ENCODE measurements around the gene GPS1.

GPS1 gene

GRCh38 chr17:82042649-82043048 is 9.0 kb upstream of the GPS1 start:
- no peaks in the 10 kb centered on the region for H3K9me3 ChIP-seq (ENCODE audit: control insufficient read depth in 5 of 5, low read length in 5 of 5)
- no peak overlapping the region for H3K27ac ChIP-seq (ENCODE audit: low read depth, low read length)
- H3K27me3 ChIP-seq (ENCODE audit: control insufficient read depth in 5 of 5, insufficient read depth in 4 of 5, low read length in 5 of 5): no peaks in the 10 kb centered on the region
- H3K36me3 ChIP-seq (ENCODE audit: control insufficient read depth in 5 of 5, insufficient read depth in 5 of 5, low read length in 5 of 5): peaks cover 0 to 12% (median 8%) of the 10 kb centered on the region in 5 donors
- no peak overlapping the region for H3K9ac ChIP-seq (ENCODE audit: low read length in 5 of 5)
- H3K4me1 ChIP-seq (ENCODE audit: control insufficient read depth in 5 of 5, insufficient read depth in 5 of 5, low read length in 5 of 5): peaks cover 3 to 12% (median 4%) of the 10 kb centered on the region in 5 donors
- no peak overlapping the region for H3K4me3 ChIP-seq (ENCODE audit: low read depth in 1 of 5, low read length in 5 of 5)

DNA sequence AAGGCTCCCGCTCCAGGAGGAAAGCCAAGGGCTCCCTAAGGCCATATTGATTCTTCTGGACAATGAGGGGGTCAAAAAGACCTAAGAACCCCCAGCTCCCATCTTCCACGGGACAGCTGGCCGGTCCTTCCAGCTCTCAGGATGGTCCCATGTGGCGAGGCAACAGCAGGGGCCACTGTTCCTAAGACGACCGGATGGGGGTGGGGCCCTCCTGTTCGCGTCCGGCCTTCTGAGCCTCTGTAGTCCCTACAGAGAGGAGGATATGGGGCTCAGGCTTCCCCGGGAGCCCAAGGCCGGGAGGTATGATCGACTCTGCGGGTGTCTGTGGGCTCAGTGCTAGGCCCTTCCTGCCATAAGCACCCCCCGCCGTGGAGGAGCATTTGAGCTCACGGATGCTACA is 8.2 kb upstream of the GPS1 start:
- H3K27ac ChIP-seq (ENCODE audit: low read depth, low read length): no peak overlapping the region
- H3K4me1 ChIP-seq (ENCODE audit: control insufficient read depth in 5 of 5, insufficient read depth in 5 of 5, low read length in 5 of 5): peaks cover 0 to 8% (median 1%) of the 10 kb centered on the region in 5 donors
- no peaks in the 10 kb centered on the region for H3K27me3 ChIP-seq (ENCODE audit: control insufficient read depth in 5 of 5, insufficient read depth in 4 of 5, low read length in 5 of 5)
- no peaks in the 10 kb centered on the region for H3K9me3 ChIP-seq (ENCODE audit: control insufficient read depth in 5 of 5, low read length in 5 of 5)
- H3K4me3 ChIP-seq (ENCODE audit: low read depth in 1 of 5, low read length in 5 of 5): no peak overlapping the region
- H3K36me3 ChIP-seq (ENCODE audit: control insufficient read depth in 5 of 5, insufficient read depth in 5 of 5, low read length in 5 of 5): peaks cover 0 to 19% (median 17%) of the 10 kb centered on the region in 5 donors
- H3K9ac ChIP-seq (ENCODE audit: low read length in 5 of 5): no peak overlapping the region

- Histone ChIP-seq H3K27me3 (ENCODE audit: control insufficient read depth in 5 of 5, insufficient read depth in 4 of 5, low read length in 5 of 5) (no peaks in the 10 kb centered on the region), H3K9ac (ENCODE audit: low read length in 5 of 5) (no peak overlapping the region)
Measured at GRCh38 chr17:82045936-82046484, 5.7 kb upstream of the GPS1 start.

DNA sequence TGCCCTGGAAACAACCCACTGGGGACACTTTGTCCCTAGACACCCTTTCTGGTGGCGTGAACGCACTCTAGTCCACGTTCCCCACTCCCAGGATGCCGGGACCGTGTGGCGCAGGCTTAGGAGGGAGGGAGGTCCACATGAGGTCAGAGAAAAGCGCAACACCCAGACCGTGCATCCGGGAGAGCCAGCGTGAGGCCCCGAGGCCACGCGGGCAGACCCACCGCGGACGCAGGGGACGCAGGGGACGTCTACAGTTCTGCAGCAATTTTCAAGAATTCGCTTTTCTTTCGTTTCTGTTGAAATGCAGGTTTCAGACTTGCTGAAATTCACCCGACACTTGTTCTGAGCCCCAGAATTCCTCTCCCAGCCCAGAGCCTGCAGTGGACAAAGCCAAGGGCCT is 4.8 kb upstream of the GPS1 start:
- H3K4me3 ChIP-seq (ENCODE audit: low read depth in 1 of 5, low read length in 5 of 5): no peak overlapping the region
- H3K9ac ChIP-seq (ENCODE audit: low read length in 5 of 5): no peak overlapping the region
- peaks cover 0 to 37% (median 25%) of the 10 kb centered on the region in 5 donors for H3K36me3 ChIP-seq (ENCODE audit: control insufficient read depth in 5 of 5, insufficient read depth in 5 of 5, low read length in 5 of 5)
- H3K27me3 ChIP-seq (ENCODE audit: control insufficient read depth in 5 of 5, insufficient read depth in 4 of 5, low read length in 5 of 5): no peaks in the 10 kb centered on the region
- no peak overlapping the region for H3K27ac ChIP-seq (ENCODE audit: low read depth, low read length)
- H3K4me1 ChIP-seq (ENCODE audit: control insufficient read depth in 5 of 5, insufficient read depth in 5 of 5, low read length in 5 of 5): peaks cover 1 to 19% (median 13%) of the 10 kb centered on the region in 5 donors
- no peaks in the 10 kb centered on the region for H3K9me3 ChIP-seq (ENCODE audit: control insufficient read depth in 5 of 5, low read length in 5 of 5)

More at GRCh38 chr17:82045936-82046484, 5.7 kb upstream of the GPS1 start:
- Histone ChIP-seq H3K9me3 (ENCODE audit: control insufficient read depth in 5 of 5, low read length in 5 of 5) (no peaks in the 10 kb centered on the region), H3K27ac (ENCODE audit: low read depth, low read length) (no peak overlapping the region), H3K36me3 (ENCODE audit: control insufficient read depth in 5 of 5, insufficient read depth in 5 of 5, low read length in 5 of 5) (peaks cover 0 to 37% (median 25%) of the 10 kb centered on the region in 5 donors), H3K4me1 (ENCODE audit: control insufficient read depth in 5 of 5, insufficient read depth in 5 of 5, low read length in 5 of 5) (peaks cover 1 to 17% (median 12%) of the 10 kb centered on the region in 5 donors), H3K4me3 (ENCODE audit: low read depth in 1 of 5, low read length in 5 of 5) (no peak overlapping the region)

- no peak overlapping the region for H3K9ac ChIP-seq (ENCODE audit: low read length in 5 of 5)
- H3K9me3 ChIP-seq (ENCODE audit: control insufficient read depth in 5 of 5, low read length in 5 of 5): no peaks in the 10 kb centered on the region
- no peak overlapping the region for H3K4me3 ChIP-seq (ENCODE audit: low read depth in 1 of 5, low read length in 5 of 5)
- peaks cover 0 to 37% (median 25%) of the 10 kb centered on the region in 5 donors for H3K36me3 ChIP-seq (ENCODE audit: control insufficient read depth in 5 of 5, insufficient read depth in 5 of 5, low read length in 5 of 5)
- no peak overlapping the region for H3K27ac ChIP-seq (ENCODE audit: low read depth, low read length)
- H3K4me1 ChIP-seq (ENCODE audit: control insufficient read depth in 5 of 5, insufficient read depth in 5 of 5, low read length in 5 of 5): peaks cover 1 to 22% (median 16%) of the 10 kb centered on the region in 5 donors
- no peaks in the 10 kb centered on the region for H3K27me3 ChIP-seq (ENCODE audit: control insufficient read depth in 5 of 5, insufficient read depth in 4 of 5, low read length in 5 of 5)
Measured at GRCh38 chr17:82047379-82047778, 4.3 kb upstream of the GPS1 start.

- Histone ChIP-seq H3K9ac (ENCODE audit: low read length in 5 of 5) (no peak overlapping the region), H3K4me1 (ENCODE audit: control insufficient read depth in 5 of 5, insufficient read depth in 5 of 5, low read length in 5 of 5) (peaks cover 4 to 29% (median 23%) of the 10 kb centered on the region in 5 donors), H3K9me3 (ENCODE audit: control insufficient read depth in 5 of 5, low read length in 5 of 5) (no peaks in the 10 kb centered on the region), H3K36me3 (ENCODE audit: control insufficient read depth in 5 of 5, insufficient read depth in 5 of 5, low read length in 5 of 5) (peaks cover 0 to 37% (median 25%) of the 10 kb centered on the region in 5 donors), H3K27me3 (ENCODE audit: control insufficient read depth in 5 of 5, insufficient read depth in 4 of 5, low read length in 5 of 5) (no peaks in the 10 kb centered on the region), H3K4me3 (ENCODE audit: low read depth in 1 of 5, low read length in 5 of 5) (no peak overlapping the region), H3K27ac (ENCODE audit: low read depth, low read length) (no peak overlapping the region)
Measured at GRCh38 chr17:82047914-82048570, 3.7 kb upstream of the GPS1 start.

DNA sequence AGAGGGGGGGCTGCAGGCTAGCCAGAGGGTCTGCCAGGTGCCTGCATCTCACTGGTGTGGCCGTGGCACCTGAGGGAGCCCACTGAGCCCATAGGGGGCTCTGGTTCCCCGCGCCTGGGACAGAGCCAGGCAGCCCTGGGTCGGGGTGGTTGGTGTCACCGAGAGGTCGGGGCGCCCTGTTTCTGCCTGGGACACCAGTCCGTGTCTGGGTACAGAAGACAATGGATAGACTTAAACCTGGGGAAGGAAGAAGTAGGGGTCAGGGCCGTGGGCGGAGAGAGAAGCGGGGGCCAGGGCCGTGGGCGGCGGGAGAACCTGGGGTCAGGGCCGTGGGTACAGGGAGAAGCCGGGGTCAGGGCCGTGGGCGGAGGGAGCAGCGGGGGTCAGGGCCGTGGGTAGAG is 3.1 kb upstream of the GPS1 start:
- Histone ChIP-seq H3K27ac (ENCODE audit: low read depth, low read length) (no peak overlapping the region), H3K4me3 (ENCODE audit: low read depth in 1 of 5, low read length in 5 of 5) (no peak overlapping the region), H3K9ac (ENCODE audit: low read length in 5 of 5) (no peak overlapping the region), H3K36me3 (ENCODE audit: control insufficient read depth in 5 of 5, insufficient read depth in 5 of 5, low read length in 5 of 5) (peaks cover 0 to 37% (median 25%) of the 10 kb centered on the region in 5 donors), H3K4me1 (ENCODE audit: control insufficient read depth in 5 of 5, insufficient read depth in 5 of 5, low read length in 5 of 5) (peaks cover 4 to 34% (median 28%) of the 10 kb centered on the region in 5 donors), H3K9me3 (ENCODE audit: control insufficient read depth in 5 of 5, low read length in 5 of 5) (no peaks in the 10 kb centered on the region), H3K27me3 (ENCODE audit: control insufficient read depth in 5 of 5, insufficient read depth in 4 of 5, low read length in 5 of 5) (no peaks in the 10 kb centered on the region)

DNA sequence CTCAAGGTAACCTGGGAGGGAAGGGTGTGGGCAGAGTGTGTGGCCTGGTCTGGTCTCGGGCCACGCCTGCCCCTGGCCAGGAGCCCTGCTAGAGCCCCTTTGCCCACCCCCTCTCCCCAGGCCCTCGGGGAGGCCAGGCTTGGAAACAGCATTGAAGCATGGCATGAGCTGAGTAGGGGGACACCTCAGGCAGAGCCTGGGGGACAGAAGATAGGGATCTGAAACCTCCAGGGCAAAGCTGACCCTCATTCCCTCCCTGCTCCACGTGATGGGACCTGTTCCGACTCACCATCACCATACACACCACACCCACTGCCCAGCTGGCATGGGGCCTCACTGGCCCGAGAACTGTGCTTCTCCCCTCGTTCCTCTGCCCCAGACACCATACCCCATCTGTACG is 2.6 kb upstream of the GPS1 start:
- Histone ChIP-seq H3K9ac (ENCODE audit: low read length in 5 of 5) (no peak overlapping the region), H3K9me3 (ENCODE audit: control insufficient read depth in 5 of 5, low read length in 5 of 5) (no peaks in the 10 kb centered on the region), H3K27ac (ENCODE audit: low read depth, low read length) (no peak overlapping the region), H3K27me3 (ENCODE audit: control insufficient read depth in 5 of 5, insufficient read depth in 4 of 5, low read length in 5 of 5) (no peaks in the 10 kb centered on the region), H3K36me3 (ENCODE audit: control insufficient read depth in 5 of 5, insufficient read depth in 5 of 5, low read length in 5 of 5) (peaks cover 0 to 42% (median 30%) of the 10 kb centered on the region in 5 donors), H3K4me1 (ENCODE audit: control insufficient read depth in 5 of 5, insufficient read depth in 5 of 5, low read length in 5 of 5) (peaks cover 4 to 39% (median 30%) of the 10 kb centered on the region in 5 donors), H3K4me3 (ENCODE audit: low read depth in 1 of 5, low read length in 5 of 5) (no peak overlapping the region)

DNA sequence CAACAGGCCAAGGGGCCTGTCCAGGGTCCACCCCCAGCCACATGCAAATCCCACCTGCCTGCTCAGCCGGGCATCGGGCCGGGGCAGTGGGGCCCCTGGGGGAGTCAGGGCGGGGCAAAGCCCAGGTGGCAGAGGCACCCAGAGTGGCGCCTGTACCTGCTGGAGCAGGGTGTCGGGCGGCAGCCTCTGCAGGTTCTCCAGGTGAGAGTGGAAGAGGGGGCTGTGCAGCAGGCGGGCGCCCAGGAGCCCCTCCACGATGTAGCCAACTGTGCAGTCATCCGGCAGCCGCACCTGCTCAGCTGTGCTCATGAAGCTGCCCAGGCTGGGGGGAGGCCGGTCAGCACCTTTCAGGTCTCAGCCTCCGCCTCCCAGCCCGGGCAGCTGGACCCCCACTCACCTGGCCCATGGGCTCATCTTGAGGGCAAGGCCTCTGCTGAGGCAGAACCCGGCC is 2.2 kb upstream of the GPS1 start:
- Histone ChIP-seq H3K27me3 (ENCODE audit: control insufficient read depth in 5 of 5, insufficient read depth in 4 of 5, low read length in 5 of 5) (no peaks in the 10 kb centered on the region), H3K4me3 (ENCODE audit: low read depth in 1 of 5, low read length in 5 of 5) (no peak overlapping the region), H3K36me3 (ENCODE audit: control insufficient read depth in 5 of 5, insufficient read depth in 5 of 5, low read length in 5 of 5) (peaks cover 0 to 47% (median 35%) of the 10 kb centered on the region in 5 donors), H3K9me3 (ENCODE audit: control insufficient read depth in 5 of 5, low read length in 5 of 5) (no peaks in the 10 kb centered on the region), H3K9ac (ENCODE audit: low read length in 5 of 5) (no peak overlapping the region), H3K27ac (ENCODE audit: low read depth, low read length) (no peak overlapping the region), H3K4me1 (ENCODE audit: control insufficient read depth in 5 of 5, insufficient read depth in 5 of 5, low read length in 5 of 5) (peaks cover 4 to 41% (median 30%) of the 10 kb centered on the region in 5 donors)

- Histone ChIP-seq H3K4me3 (ENCODE audit: low read depth in 1 of 5, low read length in 5 of 5) (peak overlapping the region in 4 of 5 donors; percentile 70 to 83 (median 80)), H3K9ac (ENCODE audit: low read length in 5 of 5) (peak overlapping the region in 2 of 5 donors; percentile 83 to 88), H3K27me3 (ENCODE audit: control insufficient read depth in 5 of 5, insufficient read depth in 4 of 5, low read length in 5 of 5) (no peaks in the 10 kb centered on the region), H3K9me3 (ENCODE audit: control insufficient read depth in 5 of 5, low read length in 5 of 5) (no peaks in the 10 kb centered on the region), H3K27ac (ENCODE audit: low read depth, low read length) (no peak overlapping the region), H3K36me3 (ENCODE audit: control insufficient read depth in 5 of 5, insufficient read depth in 5 of 5, low read length in 5 of 5) (peaks cover 0 to 54% (median 42%) of the 10 kb centered on the region in 5 donors), H3K4me1 (ENCODE audit: control insufficient read depth in 5 of 5, insufficient read depth in 5 of 5, low read length in 5 of 5) (peaks cover 4 to 42% (median 33%) of the 10 kb centered on the region in 5 donors)
Measured at GRCh38 chr17:82050152-82050760, 1.4 kb upstream of the GPS1 start.

Data from subcutaneous abdominal adipose tissue (tissue), 5 donors.